ENCODE measurements around the gene TPST2.

DNA sequence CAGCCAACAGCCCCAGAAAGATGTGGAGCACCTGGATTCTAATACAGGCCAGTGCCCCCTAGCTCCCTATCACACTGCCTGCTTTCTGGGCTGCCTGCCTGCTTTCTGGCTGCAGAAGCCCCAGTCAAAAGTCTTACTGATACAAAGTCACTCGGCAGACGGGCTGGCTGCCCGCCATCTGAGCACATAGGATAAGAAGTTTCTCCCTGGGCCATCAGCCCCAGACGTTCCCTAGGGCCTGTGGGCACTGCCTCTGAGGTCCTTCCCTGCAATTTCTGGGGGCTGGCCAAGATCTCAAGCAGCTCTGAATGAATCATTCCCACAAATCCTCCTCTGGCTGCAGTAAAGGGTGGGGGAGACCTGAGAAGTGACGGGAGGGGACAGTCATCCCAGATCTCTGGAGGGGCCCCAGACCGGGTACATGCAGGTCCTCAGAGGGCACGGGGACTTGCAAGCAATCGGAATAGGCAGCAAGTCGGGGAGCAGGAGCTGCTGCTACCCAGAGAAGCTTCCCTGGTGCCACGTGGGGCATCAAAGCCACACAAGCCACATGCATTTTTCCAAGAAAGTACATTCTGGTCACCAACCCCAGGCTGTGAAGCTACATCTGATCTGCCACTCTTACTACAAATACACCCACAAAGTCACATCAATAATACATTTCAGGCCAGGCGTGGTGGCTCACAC, 4.7 kb downstream of the TPST2 start:
- TF ChIP-seq, protein P1, sequence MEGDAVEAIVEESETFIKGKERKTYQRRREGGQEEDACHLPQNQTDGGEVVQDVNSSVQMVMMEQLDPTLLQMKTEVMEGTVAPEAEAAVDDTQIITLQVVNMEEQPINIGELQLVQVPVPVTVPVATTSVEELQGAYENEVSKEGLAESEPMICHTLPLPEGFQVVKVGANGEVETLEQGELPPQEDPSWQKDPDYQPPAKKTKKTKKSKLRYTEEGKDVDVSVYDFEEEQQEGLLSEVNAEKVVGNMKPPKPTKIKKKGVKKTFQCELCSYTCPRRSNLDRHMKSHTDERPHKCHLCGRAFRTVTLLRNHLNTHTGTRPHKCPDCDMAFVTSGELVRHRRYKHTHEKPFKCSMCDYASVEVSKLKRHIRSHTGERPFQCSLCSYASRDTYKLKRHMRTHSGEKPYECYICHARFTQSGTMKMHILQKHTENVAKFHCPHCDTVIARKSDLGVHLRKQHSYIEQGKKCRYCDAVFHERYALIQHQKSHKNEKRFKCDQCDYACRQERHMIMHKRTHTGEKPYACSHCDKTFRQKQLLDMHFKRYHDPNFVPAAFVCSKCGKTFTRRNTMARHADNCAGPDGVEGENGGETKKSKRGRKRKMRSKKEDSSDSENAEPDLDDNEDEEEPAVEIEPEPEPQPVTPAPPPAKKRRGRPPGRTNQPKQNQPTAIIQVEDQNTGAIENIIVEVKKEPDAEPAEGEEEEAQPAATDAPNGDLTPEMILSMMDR (IDR thresholded peaks at IDR 0.05; ENCODE audit: low read length), result no peak
- TF ChIP-seq EZH2 (optimal IDR thresholded peaks at IDR 0.05; ENCODE audit: low read depth, low read length), result no peak
- TF ChIP-seq EZH2phosphoT487 (IDR thresholded peaks at IDR 0.05; ENCODE audit: low read length), result no peak
